Loucy (cell line): ENCODE results near the gene ZNF207.

Experiments
- CTCF ChIP-seq: fragments of 200-600 bp; sonication (generic); conservative IDR thresholded peaks from 2 replicates; pipeline ENCODE4 v1.5.1; 2014; ENCODE audit warnings: mild to moderate bottlenecking, antibody characterized with exemption, low read length
- EZH2phosphoT487 ChIP-seq: fragments of 200-600 bp; IDR thresholded peaks from 2 replicates; pipeline ENCODE4 v1.6.1; 2018; ENCODE audit warnings: antibody characterized with exemption, mild to moderate bottlenecking, moderate library complexity, borderline replicate concordance

- TF ChIP-seq CTCF (no peak), EZH2phosphoT487 (no peak)
These were observed 36.0 kb downstream of the ZNF207 start for GRCh38 chr17:32385971-32386370.
